GM19395 (cell line): ENCODE measurements around the gene SRGAP2.
"Not testable (repeated sequence)": the region's sequence is repeated elsewhere in the genome, so short reads cannot be mapped to it uniquely, and the experiment has no call there.

Source experiments
- ATAC-seq: cut with Tn5 transposase; IDR thresholded peaks from one replicate; pipeline ENCODE4 v1.9.1; 2021; ENCODE audit warnings: mild to moderate bottlenecking, moderate library complexity; ENCODE audit not compliant: unreplicated experiment

SRGAP2 gene

DNA sequence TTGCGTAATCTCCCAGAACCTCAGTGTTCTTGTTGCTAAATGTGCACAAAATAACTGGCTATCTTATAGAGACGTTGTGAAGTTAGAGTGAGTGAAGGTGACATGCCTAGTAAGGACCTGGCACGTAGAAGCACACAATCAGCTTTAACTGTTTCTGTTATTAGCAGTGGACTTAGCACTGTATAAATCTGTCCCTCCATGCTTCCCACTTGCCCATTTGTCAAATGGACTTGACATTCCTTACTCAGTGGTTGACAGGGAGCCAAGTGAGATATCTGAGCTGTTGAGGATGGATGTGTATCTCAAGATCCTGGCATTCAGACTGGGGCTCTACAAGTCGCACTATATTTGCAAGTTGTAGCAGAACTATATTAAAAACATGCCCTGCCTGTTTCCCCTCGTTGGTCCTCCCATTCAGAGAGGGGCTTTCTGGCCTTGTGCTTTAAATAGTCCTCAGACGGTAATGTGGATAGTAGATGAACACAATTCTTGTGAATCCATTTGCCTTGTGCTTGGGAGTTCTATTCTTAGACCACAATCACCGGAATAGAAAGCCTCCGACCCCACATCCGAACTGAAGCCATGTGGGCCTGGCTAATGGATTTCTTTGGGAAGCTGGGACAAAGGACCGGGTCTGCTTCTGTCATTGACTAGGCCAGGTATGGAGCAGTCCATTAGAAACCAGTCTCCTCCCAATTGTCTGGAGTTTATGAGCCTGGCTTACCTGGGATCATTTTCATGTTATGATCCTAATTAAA, 43.0 kb downstream of the SRGAP2 start:
- ATAC-seq: not testable (repeated sequence)

DNA sequence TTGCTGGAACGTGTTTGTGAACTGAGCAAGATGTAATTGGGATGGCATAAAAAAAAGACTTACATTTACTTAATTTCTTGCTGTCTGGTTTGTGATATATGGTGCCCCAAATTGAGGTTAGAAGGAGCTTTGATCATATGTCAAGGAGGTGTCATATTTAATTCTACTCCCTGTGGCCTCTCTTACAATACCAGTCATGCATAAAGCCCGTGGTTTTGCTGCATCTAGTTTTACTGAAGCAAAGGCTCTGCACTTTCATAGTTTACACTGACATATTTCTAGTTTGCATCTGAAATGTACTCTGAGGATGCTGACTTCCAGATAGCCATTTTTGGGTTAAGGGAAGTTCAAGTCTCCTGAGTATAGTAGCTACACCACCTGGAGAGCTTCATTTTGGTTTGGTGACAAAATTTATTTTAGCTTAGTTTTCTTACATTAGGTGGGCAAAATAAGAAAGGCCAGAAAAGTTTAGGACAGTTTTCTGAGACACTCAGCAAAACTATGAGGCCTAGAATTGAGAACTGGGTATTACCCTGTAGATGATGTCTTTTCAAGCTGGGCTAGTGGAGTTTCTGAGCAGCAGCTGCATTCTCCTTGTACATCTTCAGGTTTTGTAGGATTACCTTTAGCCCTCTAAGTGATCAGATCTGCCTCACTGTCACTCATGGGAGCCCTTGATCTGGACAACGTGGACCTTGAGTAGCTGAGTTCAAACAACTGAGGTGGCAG, 47.8 kb downstream of the SRGAP2 start:
- ATAC-seq: not testable (repeated sequence)

DNA sequence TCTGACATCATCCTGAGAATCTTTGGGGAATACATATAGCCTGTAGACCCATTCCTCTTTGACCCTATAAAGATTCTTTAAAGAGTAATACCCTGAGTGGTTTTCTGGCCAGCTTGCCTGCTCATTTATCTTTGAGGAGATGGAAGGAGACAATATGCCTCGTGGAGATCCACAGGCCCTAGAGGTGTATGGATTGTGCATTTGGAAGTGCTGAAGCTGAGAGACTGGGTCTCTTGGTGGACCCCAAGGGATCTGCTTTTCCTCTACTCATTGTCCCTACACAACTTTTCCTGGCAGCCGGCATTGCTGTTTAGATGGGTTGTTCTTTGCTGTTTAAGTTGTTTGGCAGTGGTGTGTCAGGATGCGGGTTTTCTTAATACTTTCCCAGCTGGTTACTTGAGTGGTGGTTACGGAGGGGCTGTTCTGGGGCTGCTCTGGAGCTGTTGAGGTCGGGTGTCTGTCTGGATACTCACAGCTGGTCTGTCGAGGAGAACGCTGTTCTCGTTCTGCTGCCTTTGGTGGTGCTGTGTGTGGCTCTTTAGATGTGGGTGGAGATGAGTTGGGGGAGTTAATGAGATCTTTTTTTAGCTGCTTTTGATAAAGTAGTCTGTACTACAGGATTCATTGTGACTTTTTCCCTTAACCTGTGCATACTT, 49.5 kb downstream of the SRGAP2 start:
- not testable (repeated sequence) for ATAC-seq
